HL-60 (cell line): ENCODE measurements around the gene TNC.

ENCODE experiments used
- GABPA ChIP-seq: IDR thresholded peaks from 2 replicates; pipeline ENCODE4 v1.6.1; 2012; ENCODE audit warnings: low read depth
- POLR2AphosphoS5 ChIP-seq: IDR thresholded peaks from 2 replicates; pipeline ENCODE4 v1.6.1; 2012; ENCODE audit warnings: low read depth
- TF ChIP-seq, protein P1 (sequence below): IDR thresholded peaks from one replicate; pipeline ENCODE4 v1.5.1; 2011; ENCODE audit warnings: low read length, control low read depth, inconsistent platforms; ENCODE audit not compliant: insufficient read depth
- TF ChIP-seq, protein P2 (sequence below): IDR thresholded peaks from 2 replicates; pipeline ENCODE4 v1.6.1; 2012; ENCODE audit warnings: low read depth; ENCODE audit not compliant: insufficient replicate concordance

DNA sequence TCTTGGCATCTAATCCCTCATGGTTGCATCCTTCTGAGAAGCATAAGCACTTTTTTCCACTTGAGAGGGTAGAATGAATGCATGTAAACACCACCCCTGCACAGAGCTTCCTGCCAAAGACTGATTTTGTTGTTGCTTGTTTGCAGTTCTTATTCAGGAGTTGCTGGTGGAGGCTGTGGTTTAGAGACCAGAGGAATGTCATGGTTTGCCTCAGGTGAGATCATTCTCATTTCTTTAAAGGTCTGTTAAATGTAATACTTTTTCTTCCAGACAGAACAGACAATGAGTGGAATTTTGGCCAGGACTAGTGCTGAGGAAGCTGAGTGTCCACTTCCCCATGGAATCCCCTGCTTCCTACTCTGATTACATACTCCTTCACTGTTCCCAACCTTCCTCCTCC, 3.2 kb upstream of the TNC start:
- TF ChIP-seq POLR2AphosphoS5 (no peak), GABPA (no peak)
- TF ChIP-seq, protein P1, sequence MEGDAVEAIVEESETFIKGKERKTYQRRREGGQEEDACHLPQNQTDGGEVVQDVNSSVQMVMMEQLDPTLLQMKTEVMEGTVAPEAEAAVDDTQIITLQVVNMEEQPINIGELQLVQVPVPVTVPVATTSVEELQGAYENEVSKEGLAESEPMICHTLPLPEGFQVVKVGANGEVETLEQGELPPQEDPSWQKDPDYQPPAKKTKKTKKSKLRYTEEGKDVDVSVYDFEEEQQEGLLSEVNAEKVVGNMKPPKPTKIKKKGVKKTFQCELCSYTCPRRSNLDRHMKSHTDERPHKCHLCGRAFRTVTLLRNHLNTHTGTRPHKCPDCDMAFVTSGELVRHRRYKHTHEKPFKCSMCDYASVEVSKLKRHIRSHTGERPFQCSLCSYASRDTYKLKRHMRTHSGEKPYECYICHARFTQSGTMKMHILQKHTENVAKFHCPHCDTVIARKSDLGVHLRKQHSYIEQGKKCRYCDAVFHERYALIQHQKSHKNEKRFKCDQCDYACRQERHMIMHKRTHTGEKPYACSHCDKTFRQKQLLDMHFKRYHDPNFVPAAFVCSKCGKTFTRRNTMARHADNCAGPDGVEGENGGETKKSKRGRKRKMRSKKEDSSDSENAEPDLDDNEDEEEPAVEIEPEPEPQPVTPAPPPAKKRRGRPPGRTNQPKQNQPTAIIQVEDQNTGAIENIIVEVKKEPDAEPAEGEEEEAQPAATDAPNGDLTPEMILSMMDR: no peak
- TF ChIP-seq, protein P2, sequence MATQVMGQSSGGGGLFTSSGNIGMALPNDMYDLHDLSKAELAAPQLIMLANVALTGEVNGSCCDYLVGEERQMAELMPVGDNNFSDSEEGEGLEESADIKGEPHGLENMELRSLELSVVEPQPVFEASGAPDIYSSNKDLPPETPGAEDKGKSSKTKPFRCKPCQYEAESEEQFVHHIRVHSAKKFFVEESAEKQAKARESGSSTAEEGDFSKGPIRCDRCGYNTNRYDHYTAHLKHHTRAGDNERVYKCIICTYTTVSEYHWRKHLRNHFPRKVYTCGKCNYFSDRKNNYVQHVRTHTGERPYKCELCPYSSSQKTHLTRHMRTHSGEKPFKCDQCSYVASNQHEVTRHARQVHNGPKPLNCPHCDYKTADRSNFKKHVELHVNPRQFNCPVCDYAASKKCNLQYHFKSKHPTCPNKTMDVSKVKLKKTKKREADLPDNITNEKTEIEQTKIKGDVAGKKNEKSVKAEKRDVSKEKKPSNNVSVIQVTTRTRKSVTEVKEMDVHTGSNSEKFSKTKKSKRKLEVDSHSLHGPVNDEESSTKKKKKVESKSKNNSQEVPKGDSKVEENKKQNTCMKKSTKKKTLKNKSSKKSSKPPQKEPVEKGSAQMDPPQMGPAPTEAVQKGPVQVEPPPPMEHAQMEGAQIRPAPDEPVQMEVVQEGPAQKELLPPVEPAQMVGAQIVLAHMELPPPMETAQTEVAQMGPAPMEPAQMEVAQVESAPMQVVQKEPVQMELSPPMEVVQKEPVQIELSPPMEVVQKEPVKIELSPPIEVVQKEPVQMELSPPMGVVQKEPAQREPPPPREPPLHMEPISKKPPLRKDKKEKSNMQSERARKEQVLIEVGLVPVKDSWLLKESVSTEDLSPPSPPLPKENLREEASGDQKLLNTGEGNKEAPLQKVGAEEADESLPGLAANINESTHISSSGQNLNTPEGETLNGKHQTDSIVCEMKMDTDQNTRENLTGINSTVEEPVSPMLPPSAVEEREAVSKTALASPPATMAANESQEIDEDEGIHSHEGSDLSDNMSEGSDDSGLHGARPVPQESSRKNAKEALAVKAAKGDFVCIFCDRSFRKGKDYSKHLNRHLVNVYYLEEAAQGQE: no peak
